LNCaP clone FGC (cell line): ENCODE results near the gene CCN2.

Experiments used
- DNase-seq: peaks from one replicate; pipeline ENCODE4 v3.0.0-alpha.2; 2011; ENCODE audit warnings: low read depth
- H3K4me3 ChIP-seq: 2 replicates; pipeline ENCODE4 v1.5.1; 2011; ENCODE audit warnings: mild to moderate bottlenecking, low read depth, low read length, control low read depth
- CTCF ChIP-seq: IDR thresholded peaks from 2 replicates; pipeline ENCODE4 v1.5.1; 2012; ENCODE audit warnings: mild to moderate bottlenecking; ENCODE audit not compliant: control insufficient read depth, insufficient read depth; ENCODE audit errors: extremely low read depth

The CCN2 gene

GRCh38 chr6:131949909-131950766, 1.0 kb downstream of the CCN2 start:
- H3K4me3 ChIP-seq, result peak overlapping the region; percentile 30
- DNase-seq, result peak; percentile 33
- TF ChIP-seq CTCF, result peak; percentile 48

DNA sequence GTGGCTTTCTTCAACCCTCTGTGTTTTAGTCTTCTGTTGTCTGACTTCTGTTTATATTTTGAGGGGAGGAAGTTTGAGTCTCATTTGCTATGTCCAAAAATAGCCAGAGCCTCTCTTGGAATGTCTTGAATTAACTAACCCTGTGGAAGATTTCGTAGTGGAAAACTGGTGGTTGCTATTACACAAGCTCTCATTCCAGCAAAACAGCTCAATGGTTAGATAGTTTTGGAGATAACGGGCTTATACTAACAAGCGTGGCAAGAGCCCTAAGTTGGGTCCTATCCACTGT, 1.6 kb downstream of the CCN2 start:
- TF ChIP-seq CTCF, result no peak
- no peak overlapping the region for H3K4me3 ChIP-seq
- no peak for DNase-seq

- no peak overlapping the region for H3K4me3 ChIP-seq
- no peak for DNase-seq
- TF ChIP-seq CTCF, result no peak
Measured at GRCh38 chr6:131948692-131949619, 2.2 kb downstream of the CCN2 start.

GRCh38 chr6:131947986-131948661, 3.0 kb downstream of the CCN2 start:
- no peak for TF ChIP-seq CTCF
- H3K4me3 ChIP-seq, result no peak overlapping the region
- DNase-seq, result no peak

GRCh38 chr6:131946992-131947955, 3.9 kb downstream of the CCN2 start:
- TF ChIP-seq CTCF, result no peak
- no peak for DNase-seq
- H3K4me3 ChIP-seq, result no peak overlapping the region

- H3K4me3 ChIP-seq, result no peak overlapping the region
- DNase-seq, result no peak
- TF ChIP-seq CTCF, result no peak
Measured at GRCh38 chr6:131946404-131946991, 4.7 kb downstream of the CCN2 start.
